ENCODE measurements around the gene ASTN2.

Gene ASTN2

DNA sequence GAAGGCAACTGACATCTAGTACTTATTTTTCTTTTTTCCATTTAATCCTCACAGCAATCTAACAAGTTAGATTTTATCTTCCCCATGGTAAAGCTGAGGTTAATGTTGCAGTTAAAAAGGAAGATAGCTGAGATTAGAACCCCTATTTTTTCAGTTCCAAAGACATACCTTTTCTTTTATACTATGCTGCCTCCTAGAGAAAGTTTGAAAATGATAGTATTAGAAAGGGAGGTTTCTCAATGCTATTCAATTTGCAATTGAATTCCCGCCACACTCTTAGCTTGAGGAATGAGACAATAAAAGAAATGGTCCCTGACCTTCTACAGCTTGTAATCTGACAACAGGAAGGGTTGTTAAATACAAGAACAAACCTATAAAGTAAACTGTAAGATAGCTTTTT lies 923.6 kb downstream of the ASTN2 start:
- DNase-seq, result no peak

DNA sequence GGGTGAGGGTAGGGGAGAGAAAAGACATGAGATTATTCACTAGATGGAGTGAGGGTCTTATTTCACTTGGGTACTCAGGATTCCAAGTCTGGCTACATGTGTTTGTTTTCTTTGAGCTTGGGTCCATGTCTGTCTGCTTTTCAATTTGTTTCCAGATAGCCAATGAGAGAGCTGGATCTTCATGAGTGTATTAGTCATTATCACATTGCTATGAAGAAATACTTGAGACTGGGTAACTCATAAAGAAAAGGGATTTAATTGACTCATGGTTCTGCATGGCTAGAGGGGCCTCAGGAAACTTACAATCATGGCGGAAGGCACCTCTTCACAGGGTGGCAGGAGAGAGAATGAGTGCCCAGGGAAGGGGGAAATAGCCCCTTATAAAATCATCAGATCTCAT lies 924.5 kb downstream of the ASTN2 start:
- no peak for DNase-seq

DNA sequence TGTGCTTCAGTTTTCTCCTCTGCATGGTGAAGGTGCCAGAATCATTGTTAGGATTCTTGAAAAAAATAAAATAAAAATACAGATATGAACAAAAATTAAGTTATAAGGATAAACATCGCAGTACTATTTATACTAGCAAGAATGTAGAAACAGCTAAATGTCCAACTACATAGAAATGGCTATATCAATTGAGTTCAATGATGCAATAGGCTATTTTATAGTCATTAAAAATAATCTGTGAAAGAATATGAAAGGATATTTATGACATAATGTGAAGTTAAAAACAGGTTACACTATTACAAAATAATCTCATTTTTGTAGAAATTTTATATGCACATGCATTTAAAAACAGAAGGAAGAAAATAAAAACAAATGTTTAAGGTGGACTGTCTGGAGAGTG lies 926.5 kb downstream of the ASTN2 start:
- no peak for DNase-seq

DNA sequence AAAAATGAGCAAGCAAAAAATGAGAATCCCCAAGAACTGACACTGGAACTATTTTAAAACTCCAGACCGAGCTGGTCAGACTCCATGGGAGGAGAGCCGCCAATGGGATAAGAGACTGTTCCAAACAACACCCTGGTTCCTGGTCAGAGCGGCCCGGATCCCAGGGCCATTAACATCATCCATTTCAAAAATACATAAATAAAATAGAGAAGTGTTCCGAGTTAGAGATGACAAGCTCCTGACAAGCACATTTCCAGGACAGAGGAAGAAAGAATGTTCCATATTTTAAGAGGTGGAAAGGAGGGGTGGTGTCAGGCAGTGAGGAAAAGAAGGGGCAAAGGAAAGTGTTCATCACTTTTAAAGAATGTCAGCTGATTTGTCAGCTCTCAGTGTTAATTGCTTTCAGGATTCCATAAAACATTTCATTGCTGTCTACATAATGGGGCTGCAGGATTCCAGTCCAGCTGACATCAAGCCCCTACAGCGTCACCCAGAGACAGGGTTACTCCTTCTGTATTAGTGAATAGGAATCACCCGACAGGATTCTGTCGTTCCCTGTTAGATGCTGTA lies 930.3 kb downstream of the ASTN2 start:
- no peak for DNase-seq

DNA sequence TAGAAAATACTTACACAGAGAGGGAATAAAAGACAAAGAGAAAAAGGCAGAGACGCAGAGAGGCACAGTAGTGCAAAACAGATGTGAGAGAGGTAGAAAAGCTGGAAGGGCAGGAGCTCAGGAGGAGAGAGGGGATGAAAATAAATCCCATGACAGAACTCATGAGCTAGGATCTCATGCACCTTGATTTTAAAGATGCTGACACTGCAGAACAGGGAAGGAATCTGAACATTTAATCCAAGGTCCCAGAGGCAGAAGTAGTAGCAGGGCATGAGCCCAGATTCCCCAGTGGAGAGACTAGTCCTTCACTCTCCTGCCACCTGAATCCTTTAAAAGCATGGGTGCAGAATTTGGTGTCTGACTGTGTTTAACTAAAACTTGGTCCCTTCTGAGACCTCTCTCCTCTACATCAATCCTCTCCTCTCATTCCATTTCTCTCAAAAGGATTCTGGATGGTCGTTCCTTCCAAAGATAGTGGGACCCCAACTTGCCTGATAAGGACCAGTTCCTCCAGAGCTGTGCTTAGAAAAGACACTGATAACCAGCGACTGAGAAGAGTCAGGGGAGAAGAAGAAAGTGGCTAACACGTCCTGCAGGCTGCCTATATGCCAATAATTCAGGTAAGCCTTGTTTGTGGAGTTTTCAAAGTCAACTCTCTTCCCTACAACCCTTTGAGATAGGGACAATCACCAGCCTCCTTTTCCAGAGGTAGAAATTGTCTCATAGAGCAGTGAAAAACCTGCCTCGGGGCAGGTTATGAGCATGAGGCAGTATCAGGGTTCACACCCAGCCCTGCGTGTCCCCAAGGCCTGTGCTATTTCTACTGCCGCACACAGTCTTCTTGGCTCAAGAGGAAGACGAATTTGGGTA lies 931.0 kb downstream of the ASTN2 start:
- no peak for DNase-seq

DNA sequence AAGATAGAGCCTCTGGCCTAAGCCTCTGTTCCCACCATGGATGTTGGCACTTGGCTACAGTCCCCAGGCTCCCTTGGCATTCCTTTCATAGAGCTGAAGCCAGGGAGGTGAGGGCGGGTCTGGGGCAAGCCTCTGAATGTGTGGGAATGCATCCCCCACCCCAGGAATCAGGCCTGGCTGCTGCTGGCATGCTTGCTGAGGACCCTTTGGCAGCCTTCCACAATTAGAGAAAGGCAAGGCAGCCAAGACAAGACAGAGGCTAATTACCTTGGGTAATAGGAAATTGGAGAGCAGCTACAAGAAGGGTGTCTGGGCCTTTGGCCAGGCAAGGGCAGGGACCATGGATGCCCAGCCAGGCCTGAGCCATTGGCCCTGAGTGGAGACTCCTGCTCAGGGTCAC lies 932.1 kb downstream of the ASTN2 start:
- no peak for DNase-seq

DNA sequence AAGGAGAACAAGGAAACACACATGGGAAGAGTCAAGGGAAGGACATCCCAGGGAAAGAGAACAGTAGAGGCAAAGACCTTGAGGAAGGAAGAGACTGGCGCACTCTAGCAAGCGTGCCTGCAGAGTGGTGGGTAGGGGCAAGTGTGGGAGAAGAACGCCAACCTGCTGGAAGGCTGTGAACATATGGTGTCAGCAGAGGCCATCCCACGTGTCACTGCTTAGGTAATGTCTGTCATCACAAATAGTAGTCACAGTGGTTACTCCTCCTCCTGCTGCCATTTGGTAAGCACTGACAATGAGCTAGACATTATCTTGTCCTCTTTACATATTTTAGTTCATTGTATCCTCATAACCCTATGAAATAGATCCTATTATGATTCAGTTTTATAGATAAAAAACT lies 934.2 kb downstream of the ASTN2 start:
- no peak for DNase-seq

DNA sequence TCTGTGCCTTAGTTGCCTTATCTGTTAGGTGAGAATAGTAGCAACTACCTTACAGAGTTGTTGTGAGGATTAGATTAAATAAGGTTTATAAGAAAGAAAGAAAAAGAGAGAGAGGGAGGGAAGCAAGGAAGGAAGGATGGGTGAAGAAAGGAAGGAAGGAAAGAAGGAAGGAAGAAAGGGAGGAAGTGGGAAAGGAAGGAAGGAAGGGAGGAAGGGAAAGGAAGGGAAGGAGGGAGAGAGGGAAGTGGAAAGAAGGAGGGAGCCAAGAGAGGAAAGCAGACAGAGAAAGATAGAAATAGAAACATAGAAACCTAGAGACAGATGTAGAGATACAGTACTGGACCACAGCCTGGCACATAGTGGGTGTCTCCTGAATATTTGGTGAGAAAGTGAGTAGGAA lies 934.9 kb downstream of the ASTN2 start:
- no peak for DNase-seq

DNA sequence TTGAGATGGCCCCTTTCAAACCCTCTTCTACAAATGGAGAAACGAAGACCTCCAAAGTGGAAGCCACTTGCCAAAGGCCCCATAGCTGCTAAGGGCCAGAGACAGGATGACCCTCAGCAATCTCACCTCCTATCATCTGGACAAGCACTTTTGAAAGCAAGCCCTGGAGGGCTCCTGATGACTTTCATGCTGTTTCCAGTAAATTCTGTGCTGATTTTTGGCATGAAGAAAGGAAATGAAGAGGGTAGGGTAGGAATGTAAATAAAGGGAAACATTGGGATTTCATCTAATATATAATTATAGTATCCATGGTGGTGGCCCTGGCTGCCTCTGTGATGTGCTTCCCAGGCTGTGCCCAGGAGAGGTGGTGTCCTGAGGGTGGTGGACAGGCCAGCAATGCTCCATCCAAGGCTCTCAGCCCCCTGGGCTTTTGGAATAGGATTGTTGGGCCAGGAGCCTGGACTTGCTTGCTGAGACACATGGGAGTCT lies 935.8 kb downstream of the ASTN2 start:
- DNase-seq, result no peak

DNA sequence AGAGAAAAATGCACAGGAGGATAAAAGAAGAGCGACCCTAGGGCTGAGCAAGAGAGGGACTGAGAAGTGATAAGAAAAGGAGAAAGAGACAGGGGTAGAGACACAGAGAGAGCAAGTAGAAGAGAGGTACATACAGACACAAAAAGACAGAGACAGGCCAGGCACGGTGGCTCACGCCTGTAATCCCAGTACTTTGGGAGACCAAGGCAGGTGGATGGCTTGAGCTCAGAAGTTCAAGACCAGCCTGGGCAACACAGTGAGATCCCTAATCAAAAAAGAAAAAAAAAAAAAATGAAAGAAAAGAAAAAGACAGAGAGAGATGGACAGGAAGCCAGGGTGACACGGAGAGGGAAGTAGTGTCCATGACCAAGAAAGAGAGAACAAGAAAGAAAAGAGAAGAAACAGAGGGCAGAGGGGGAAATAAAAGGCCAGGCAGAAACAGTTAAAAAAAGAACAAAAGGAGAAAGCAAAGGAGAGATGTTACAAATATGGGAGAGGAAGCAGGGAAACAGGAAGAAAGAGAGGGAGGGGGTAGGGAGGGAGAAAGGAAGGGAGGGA lies 937.2 kb downstream of the ASTN2 start:
- no peak for DNase-seq

DNA sequence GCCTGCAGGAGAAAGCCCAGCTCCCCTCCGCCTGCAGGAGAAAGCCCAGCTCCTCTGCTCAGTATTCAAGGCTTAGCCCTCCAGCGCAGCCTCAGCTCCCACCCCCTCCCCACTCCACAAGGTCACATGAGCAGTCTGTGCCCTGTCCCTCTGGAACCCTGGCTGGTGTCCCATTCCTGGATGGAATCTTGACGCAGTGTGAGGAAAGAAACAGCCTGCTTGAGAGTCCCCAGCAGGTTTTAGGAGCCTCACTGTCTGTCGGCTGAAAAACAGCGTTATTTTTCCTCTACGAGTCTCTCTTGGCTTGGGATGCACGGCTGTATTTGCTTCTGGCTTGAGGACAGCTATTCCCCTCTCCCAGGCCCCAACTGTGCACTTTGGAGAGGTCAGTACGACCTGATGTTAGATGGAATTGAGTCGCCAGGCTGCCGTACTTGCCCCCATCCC lies 937.9 kb downstream of the ASTN2 start:
- no peak for DNase-seq

DNA sequence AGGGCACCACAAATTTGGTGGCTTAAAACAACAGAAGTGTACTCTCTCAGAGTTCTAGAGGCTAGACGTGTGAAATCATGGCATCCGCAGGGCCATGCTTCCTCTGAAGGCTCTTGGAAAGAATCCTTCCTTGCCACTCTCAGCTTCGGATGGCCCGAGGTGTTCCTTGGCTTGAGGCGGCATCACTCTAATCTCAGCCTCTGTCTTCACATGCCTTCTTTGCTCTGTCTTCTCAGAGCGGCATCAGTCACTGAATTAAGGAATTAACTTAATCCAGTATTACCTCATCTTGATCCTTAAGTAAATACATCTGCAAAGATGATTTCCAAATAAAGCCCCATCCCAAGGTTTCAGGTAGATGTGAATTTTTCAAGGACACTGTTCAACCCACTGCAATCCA lies 938.9 kb downstream of the ASTN2 start:
- DNase-seq, result no peak

DNA sequence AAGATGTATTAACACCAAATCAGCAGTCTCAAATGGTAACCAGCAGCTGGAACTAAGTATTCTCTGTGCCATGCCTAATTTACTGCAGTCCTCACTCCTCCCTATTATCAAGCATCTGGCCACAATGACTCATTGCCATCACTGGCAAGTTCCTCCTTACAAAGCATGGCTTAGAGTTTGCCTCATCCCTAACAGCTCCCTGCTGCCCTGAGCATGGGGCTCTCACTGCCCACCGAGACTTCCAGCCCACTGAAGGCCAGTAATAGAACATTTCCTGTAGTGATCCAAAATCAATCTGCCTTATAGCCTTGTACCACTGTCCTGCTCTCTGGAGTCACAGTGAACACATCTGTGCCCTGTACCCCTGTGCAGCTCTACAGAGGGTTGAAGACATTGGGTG lies 939.7 kb downstream of the ASTN2 start:
- no peak for DNase-seq

DNA sequence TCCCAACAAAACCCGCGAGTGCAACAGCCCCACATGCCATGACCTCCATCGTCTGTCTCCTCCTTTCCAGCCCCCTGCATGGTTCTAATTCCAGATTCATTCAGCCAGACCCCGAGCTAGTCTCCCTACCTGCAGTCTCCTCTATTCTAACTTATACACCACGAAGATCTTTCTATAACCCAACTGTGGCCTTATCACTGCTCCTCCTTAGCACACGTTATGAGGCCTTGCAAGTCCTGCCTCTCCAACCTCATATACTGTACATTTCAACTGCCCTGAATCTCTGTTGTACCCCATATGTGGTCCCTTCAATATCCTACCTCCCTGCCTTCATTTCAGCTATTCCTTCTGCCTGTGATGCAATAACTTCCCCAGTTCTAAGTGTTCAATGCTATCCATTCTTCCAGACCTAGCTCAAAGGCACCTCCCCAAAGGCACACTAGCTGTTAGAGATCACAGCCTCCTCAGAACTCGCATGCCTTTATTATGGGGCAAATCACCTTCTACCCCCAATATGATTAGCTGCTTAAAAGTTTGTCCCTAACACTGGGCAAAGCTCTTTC lies 942.8 kb downstream of the ASTN2 start:
- DNase-seq, result no peak

DNA sequence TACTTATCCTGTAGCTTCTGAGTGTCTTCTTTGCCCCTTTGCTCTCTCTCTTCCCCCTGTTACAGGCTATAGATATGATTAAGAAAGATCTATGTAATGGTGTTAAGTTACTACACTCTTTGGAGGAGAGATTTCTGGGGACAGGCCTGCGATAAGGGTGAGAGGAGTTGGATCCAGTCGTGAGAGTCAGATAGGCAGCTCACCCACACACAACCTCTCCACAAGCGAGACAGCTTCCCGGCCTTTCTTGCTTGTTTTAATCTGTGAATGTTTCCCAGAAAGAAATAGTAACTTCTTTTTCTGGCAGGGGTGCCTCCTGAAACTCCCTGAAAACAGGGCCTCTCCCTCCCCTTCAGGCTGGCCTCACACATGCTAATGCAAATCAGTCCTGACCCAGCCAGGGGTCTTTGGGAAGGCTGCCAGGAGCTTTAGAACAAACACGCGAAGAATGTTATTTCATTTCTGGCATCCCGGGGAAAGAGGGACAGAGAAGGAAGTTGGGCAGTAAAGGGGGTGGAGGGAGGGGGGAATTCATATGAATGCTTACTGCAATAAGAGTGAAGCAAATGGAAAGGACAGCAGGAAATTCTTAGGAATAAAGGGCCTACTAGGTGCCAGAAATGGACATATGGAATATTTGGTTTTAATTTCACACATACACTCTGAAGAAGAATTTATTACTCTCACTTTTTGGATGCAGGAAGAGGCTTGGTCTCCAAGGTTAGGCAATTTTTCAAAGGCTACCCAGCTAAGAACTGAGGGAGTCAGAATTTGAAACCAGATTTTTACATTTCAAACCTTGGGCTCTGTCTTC lies 943.6 kb downstream of the ASTN2 start:
- no peak for DNase-seq

DNA sequence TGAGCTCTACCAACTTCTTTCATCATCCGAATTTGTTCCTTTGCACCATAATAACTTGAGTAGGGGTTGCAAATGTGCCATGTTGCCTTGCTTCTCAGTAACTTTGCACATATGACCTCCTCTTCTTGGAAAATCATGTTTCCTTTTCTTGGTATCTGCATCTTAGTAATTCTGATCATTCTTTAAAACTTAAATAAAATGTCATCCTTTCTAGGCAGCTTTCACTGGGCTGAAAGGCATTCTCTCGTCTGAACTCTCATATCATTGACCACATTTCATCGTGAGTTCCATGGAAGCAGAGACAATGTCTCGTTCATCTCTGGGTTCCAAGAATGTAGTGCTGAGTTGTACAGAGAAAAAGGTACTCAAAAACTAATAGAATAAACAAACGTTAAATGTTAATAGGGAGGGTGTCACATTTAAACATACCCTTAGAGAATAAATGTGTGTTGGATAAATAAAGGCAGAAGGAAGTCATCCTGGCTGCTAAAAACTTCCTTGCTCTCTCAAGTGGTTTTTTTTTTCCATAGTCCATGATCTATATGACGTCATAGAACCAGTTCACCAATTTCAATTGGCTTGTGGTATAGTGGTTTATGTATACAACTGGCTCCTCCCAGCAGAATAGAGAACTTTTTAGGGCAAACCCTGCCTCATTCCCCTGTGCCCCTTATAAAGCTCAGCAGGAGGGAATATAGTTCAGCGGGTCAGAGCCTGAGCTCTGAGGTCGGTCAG lies 945.9 kb downstream of the ASTN2 start:
- no peak for DNase-seq

DNA sequence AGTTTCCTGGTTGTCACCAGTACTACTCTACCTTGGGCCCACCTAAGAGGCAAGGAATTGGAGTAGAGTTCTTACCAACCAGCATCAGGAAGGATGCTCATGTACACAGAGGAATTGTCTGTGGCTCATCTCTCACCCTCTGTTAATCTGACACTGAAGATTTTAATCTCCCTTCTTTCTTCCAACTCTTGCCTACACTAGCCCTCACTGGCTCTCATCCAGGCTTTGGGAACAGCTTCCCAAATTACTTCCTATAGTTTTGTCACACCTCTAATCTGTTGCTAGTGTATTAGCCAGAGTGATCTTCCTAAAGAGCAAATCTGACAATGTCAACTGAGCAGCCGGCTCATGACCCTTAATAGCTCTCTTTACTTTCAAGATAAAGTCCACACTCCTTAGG lies 946.5 kb downstream of the ASTN2 start:
- no peak for DNase-seq

DNA sequence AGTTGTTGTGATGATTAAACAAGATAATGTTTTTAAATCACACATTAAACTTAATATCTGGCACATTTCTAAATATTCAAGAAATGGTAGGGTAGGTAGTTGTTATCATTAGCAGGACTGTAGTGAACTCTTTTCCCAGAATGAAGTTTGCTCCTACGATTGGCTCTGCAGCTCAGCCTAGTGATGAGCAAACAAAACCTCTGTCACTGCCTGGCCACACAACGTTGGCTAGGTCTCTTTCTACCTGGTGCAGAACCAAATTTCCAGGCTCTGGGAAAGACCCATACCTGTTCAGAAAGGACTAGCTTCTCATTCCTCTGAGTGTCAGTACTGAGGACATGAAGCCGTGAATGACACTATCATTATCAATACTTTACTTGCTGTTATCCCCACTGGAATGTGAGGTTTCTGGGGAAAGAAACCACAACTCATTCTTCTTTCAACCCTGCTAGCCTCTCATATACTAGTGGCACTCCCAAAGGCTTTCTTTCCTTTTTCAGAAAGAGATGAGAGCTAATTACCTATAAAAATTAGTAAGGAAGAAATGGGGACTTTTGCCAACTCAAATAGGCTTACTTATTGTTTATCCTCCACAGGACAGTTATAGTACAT lies 947.0 kb downstream of the ASTN2 start:
- no peak for DNase-seq

DNA sequence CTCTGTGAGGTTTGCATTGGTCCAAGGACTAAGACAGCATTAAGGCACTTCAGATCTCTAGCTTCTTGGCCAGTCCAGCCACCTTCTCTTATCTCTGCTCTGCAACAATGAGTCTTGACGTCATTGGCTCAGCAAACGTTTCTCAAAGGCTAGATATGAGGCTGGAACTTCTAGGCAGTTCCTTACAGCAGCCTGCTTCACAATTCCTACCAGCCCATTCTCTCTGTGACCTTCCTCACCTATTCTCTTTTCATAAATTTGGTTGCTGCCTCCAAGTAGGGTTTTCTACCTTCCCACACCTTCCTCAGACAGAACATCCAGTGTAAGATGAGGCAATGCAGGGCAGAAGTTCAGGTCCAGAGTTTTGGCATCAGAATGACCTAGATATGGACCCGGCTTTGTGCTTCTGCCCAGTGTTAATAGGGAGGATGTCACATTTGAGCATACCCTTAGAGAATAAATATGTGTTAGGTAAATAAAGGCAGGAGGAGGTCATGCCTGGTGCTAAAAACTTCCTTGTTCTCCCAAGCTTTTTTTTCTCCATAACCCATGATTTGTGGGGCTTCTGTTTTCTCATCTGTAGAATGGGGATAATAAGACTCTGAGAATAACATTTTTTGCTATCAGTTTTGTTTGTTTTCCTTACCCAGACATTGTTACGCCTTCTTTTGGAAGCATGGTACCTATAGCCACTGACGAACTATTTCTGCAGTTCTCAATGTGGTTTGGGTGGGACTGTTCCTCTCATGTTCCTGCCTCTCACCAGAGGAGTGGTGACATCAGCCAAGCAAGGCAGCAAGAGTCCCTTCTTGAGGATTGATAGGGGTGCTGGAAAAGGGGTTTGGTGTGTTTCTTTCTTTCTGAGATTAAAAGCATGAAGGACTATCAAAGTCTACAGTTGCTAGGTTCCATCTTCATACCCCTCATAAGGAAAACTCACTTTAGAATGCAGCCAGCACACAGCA lies 948.3 kb downstream of the ASTN2 start:
- DNase-seq, result no peak

DNA sequence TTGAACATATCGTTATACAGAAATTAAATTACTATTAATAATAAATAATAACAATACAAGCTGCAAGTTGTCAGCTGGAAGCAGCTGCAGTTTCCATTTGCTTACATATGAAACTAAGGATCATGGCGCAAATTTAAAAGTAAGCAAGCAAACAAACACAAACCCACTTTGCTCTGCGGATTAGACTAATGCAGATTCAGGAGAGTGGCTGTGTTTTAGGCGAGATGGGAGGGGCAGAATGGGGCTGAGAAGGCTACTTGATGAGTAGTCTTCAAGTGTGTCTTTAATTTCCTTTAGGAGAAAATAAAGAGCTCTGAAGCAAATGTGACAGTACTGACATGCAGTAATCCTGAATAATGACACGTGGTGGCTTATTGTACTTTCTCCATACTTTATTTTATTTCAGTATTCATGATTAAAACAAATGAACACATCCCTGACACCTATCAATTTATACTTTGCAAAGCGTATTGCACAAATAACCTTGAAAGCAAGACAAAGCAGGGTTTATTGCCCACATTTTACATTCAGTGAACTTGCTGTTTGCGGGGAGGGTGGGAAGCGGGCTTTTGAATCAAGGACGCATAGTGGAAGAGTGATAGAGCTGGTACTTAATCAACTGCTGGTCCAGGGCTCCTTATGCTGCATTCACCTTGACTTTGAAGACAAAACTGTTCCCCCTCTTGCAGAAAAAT lies 949.1 kb downstream of the ASTN2 start:
- DNase-seq, result no peak
